K562 (cell line): Measurements from ENCODE around the gene PTPRM. TPM values are rescaled to one million over a fixed set of nuclear protein-coding genes. Genes with fewer than 3 reads are reported as not detected.

Experiments used
- ATAC-seq: fragments of 200-7000 bp; cut with Tn5 transposase; 3 replicates; pipeline ENCODE4 v1.9.1; 2020; ENCODE audit warnings: moderate library complexity
- BruUV-seq: library from RNA; stranded (reverse); fragments of 400-500 nt; replicated peaks from 2 replicates; lab custom pipeline; 2021; lab: Mats Ljungman, UMichigan
- CTCF ChIA-PET: fragments of 300-600 bp; formaldehyde crosslinking; extraction: SDS; loops from one replicate; lab custom pipeline; 2021; ENCODE audit warnings: low intra/inter-chr PET ratio; lab: Yijun Ruan, JAX
- POLR2A ChIA-PET: fragments of 300-600, 350-650 bp; sonication (Branson Sonifier 250); formaldehyde crosslinking; extraction: SDS; loops from one replicate; lab custom pipeline; 2021; ENCODE audit warnings: antibody characterized with exemption, inconsistent platforms; lab: Yijun Ruan, JAX
- DNase-seq, 4 experiments: peaks; one replicate each; pipeline versions ENCODE4 v3.0.0 to v3.0.0-alpha.2; 2011 to 2018; ENCODE audit warnings: low spot score in 3 of 4, mixed read lengths in 3 of 4; ENCODE audit errors: extremely low read depth in 1 of 4
- FAIRE-seq: peaks from 2 replicates; lab custom pipeline; 2011; peaks lifted over from hg19 to GRCh38; lab: Jason Lieb, UNC
- H2AFZ ChIP-seq: 2 replicates; pipeline ENCODE4 v1.6.0; 2011; ENCODE audit warnings: low read depth, low read length, control low read depth, inconsistent platforms
- H3K27ac ChIP-seq: fragments of 200-600 bp; 3 replicates; pipeline ENCODE4 v1.8.0; 2011; ENCODE audit warnings: low read depth, mild to moderate bottlenecking, control low read depth, inconsistent platforms, low read length, moderate library complexity, mixed read lengths; ENCODE audit errors: extremely low read depth
- H3K27me3 ChIP-seq, 2 experiments: fragments of 300-600 bp in 1 of 2; 2 replicates in 1 of 2; 3 replicates in 1 of 2; pipeline versions ENCODE4 v1.6.0 to v1.8.0; 2011; ENCODE audit warnings: inconsistent platforms in 2 of 2, low read length in 2 of 2, mild to moderate bottlenecking in 1 of 2, mixed read lengths in 1 of 2, moderate library complexity in 1 of 2; ENCODE audit not compliant: control insufficient read depth in 2 of 2, insufficient read depth in 2 of 2
- H3K36me3 ChIP-seq: fragments of 300-600 bp; 3 replicates; pipeline ENCODE4 v1.8.0; 2011; ENCODE audit warnings: mild to moderate bottlenecking, low read length, inconsistent platforms; ENCODE audit not compliant: control insufficient read depth, insufficient read depth
- H3K4me1 ChIP-seq, 2 experiments: fragments of 200-600 bp in 1 of 2; replicated peaks in 1 of 2; 2 replicates in 1 of 2; 3 replicates in 1 of 2; pipeline versions ENCODE4 v1.5.1 to v1.8.0; 2011; ENCODE audit warnings: inconsistent platforms in 2 of 2, low read length in 2 of 2, mild to moderate bottlenecking in 1 of 2, mixed read lengths in 1 of 2, moderate library complexity in 1 of 2; ENCODE audit not compliant: control insufficient read depth in 2 of 2, insufficient read depth in 2 of 2
- H3K4me2 ChIP-seq: 2 replicates; pipeline ENCODE4 v1.6.1; 2011; ENCODE audit warnings: low read length, control low read depth, inconsistent platforms, mixed read lengths; ENCODE audit not compliant: insufficient read depth
- H3K4me3 ChIP-seq: fragments of 200-600 bp; sonication (generic), shearing (Covaris generic); 2 replicates; pipeline ENCODE4 v1.5.1; 2016; ENCODE audit warnings: control low read depth, inconsistent platforms
- H3K79me2 ChIP-seq: fragments of 200-600 bp; 3 replicates; pipeline ENCODE4 v1.8.0; 2011; ENCODE audit warnings: low read length, inconsistent platforms; ENCODE audit not compliant: control insufficient read depth, insufficient read depth
- H3K9ac ChIP-seq, 2 experiments: 2 replicates each; pipeline versions ENCODE4 v1.6.0 to v1.6.1; 2011; ENCODE audit warnings: low read depth in 2 of 2, low read length in 2 of 2, control low read depth in 1 of 2, inconsistent platforms in 1 of 2, mild to moderate bottlenecking in 1 of 2, mixed read lengths in 1 of 2; ENCODE audit not compliant: insufficient read depth in 1 of 2
- H3K9me1 ChIP-seq: one replicate; pipeline ENCODE4 v1.6.0; 2011; ENCODE audit warnings: inconsistent platforms, mild to moderate bottlenecking, low read length, moderate library complexity; ENCODE audit not compliant: control insufficient read depth, insufficient read depth
- H3K9me3 ChIP-seq: replicated peaks from 2 replicates; pipeline ENCODE4 v1.5.1; 2011; ENCODE audit warnings: low read depth, low read length, inconsistent platforms; ENCODE audit not compliant: control insufficient read depth, insufficient read depth
- H4K20me1 ChIP-seq: replicated peaks from 2 replicates; pipeline ENCODE4 v1.6.1; 2011; ENCODE audit warnings: low read length, inconsistent platforms, mixed read lengths; ENCODE audit not compliant: control insufficient read depth, insufficient read depth
- EGR1 ChIP-seq: fragments of 450-650 bp; conservative IDR thresholded peaks from 2 replicates; pipeline ENCODE4 v1.6.1; 2017; ENCODE audit warnings: mild to moderate bottlenecking
- KDM1A ChIP-seq, 2 experiments: fragments of 450-650 bp; IDR thresholded peaks; 2 replicates each; pipeline ENCODE4 v1.6.1; 2016; ENCODE audit warnings: mild to moderate bottlenecking in 2 of 2
- MCM7 ChIP-seq, 2 experiments: fragments of 450-650 bp; IDR thresholded peaks; 2 replicates each; pipeline ENCODE4 v1.6.1; 2016 to 2018
- MTA3 ChIP-seq: fragments of 450-650 bp; formaldehyde crosslinking; IDR thresholded peaks from 2 replicates; pipeline ENCODE4 v1.6.1; 2017; ENCODE audit warnings: mild to moderate bottlenecking, borderline replicate concordance
- SMARCE1 ChIP-seq: fragments of 450-650 bp; IDR thresholded peaks from 2 replicates; pipeline ENCODE4 v1.7.1; 2016; ENCODE audit warnings: mild to moderate bottlenecking
- ZSCAN29 ChIP-seq: fragments of 450-650 bp; IDR thresholded peaks from 2 replicates; pipeline ENCODE4 v1.6.1; 2017
- WGBS: fragments of 100-300 bp; shearing (Covaris generic); methylation state at CpG from one replicate; pipeline ENCODE4 v1.1.6; 2016; ENCODE audit warnings: low coverage, mixed read lengths; ENCODE audit not compliant: insufficient coverage; ENCODE audit errors: missing lambda C conversion rate; 5-methylcytosine and 5-hydroxymethylcytosine counted together
- in situ Hi-C: fragments of 300-500 bp; cut with MboI; formaldehyde crosslinking; loops from 4 replicates; pipeline ENCODE4 v1.15.0; 2018; ENCODE audit warnings: inconsistent platforms, mixed read lengths
- intact Hi-C: fragments of 100-400 bp; cut with micrococcal nuclease; formaldehyde crosslinking; loops from 2 replicates; pipeline ENCODE4 v1.14.2; 2022
- polyA plus RNA-seq, 8 experiments: library from polyadenylated mRNA; depleted of rRNA in 4 of 8; stranded (reverse) in 5 of 8; unstranded in 3 of 8; fragments of >200 nt; fragmentation: Nextera tagmentation in 2 of 8; fragmentation: Illumina TruSeq in 1 of 8; extraction: Ambion mirVana in 2 of 8; extraction: Trizol in 1 of 8; gene quantifications; 2 replicates each; pipeline versions ENCODE4 v1.2.1 to v1.2.3, GENCODE V29; 2011 to 2014; ENCODE audit warnings: inconsistent platforms in 1 of 8, missing spikeins in 1 of 8
- total RNA-seq, 7 experiments: library from RNA; depleted of rRNA in 6 of 7; stranded (reverse); fragments of >200 nt in 6 of 7; fragmentation: Illumina TruSeq in 2 of 7; extraction: Trizol in 2 of 7; gene quantifications; 2 replicates each; pipeline versions ENCODE4 v1.2.1 to v1.2.3, GENCODE V29; 2011 to 2021; ENCODE audit warnings: low replicate concordance in 1 of 7
- TF ChIP-seq, protein P1 (sequence below): sonication (generic); formaldehyde crosslinking; IDR thresholded peaks from 2 replicates; pipeline ENCODE4 v1.8.0; 2022; ENCODE audit warnings: mild to moderate bottlenecking, missing genetic modification reagents
- TF ChIP-seq, protein P2 (sequence below): fragments of 250-450 bp; sonication (Bioruptor Pico); IDR thresholded peaks from 2 replicates; pipeline ENCODE4 v1.5.0; 2021; ENCODE audit warnings: mild to moderate bottlenecking, borderline replicate concordance

Gene PTPRM
- total and polyA plus RNA-seq, 9 of the 15 experiments (the other 6 are each of a cell fraction or from before 2014, with no cell fraction given) = 0.03 to 0.16 (median 0.08) TPM; not detected in 3

DNA sequence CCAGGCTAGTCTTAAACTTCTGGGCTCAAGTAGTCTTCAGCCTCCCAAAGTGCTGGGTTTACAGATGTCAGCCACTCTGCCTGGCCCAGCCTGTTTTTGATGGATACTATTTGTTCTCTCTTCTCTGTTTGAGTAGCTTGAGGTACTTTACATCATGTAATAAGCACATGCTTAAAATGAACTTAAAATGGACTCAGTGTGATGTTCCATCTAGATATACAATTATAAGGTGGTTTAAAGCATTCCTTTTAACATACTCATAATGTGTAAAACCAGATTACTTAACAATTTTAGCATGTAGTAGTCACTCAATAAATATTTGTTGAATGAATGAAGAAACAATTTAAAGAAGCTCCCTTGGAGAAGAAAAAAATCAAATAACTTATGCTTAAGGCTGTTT is 9.6 kb downstream of the PTPRM start (continued):
- TF ChIP-seq EGR1 = no peak
- no peak for TF ChIP-seq SMARCE1
- TF ChIP-seq KDM1A (IDR thresholded peaks at IDR 0.05) = no peak
- TF ChIP-seq, protein P1, sequence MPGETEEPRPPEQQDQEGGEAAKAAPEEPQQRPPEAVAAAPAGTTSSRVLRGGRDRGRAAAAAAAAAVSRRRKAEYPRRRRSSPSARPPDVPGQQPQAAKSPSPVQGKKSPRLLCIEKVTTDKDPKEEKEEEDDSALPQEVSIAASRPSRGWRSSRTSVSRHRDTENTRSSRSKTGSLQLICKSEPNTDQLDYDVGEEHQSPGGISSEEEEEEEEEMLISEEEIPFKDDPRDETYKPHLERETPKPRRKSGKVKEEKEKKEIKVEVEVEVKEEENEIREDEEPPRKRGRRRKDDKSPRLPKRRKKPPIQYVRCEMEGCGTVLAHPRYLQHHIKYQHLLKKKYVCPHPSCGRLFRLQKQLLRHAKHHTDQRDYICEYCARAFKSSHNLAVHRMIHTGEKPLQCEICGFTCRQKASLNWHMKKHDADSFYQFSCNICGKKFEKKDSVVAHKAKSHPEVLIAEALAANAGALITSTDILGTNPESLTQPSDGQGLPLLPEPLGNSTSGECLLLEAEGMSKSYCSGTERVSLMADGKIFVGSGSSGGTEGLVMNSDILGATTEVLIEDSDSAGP (CRISPR knock-in tag) = no peak
- no peak for TF ChIP-seq ZSCAN29
- TF ChIP-seq MCM7 (IDR thresholded peaks at IDR 0.05) = no peak

DNA sequence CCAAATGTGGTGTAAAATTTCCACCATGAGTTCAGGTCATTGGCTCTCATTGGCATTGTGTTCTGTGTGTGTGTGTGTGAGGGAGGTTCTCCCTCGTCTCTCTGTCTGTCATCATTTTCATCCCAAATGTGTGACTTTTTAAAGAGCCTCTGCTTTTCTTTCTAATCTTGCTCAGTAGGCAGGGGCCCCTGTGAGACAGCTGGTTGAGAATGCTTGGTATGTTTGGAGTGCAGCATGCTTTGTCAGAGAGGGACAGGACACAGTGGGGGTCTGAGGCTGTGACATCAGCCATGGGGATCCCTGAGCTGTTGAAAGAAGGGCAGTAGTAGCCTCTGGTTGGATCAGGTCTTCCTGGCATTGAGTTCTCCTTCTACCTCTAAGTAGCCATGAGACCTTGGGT is 10.6 kb downstream of the PTPRM start:
- BruUV-seq = no TSS peak
- DNase-seq (no peak), FAIRE-seq (no peak), ATAC-seq (no peak)
- H3K9me3 ChIP-seq = no peaks in the 10 kb centered on the region
- H3K9me1 ChIP-seq = no peaks in the 10 kb centered on the region
- no peak overlapping the region for H3K27ac ChIP-seq
- TF ChIP-seq, protein P2, sequence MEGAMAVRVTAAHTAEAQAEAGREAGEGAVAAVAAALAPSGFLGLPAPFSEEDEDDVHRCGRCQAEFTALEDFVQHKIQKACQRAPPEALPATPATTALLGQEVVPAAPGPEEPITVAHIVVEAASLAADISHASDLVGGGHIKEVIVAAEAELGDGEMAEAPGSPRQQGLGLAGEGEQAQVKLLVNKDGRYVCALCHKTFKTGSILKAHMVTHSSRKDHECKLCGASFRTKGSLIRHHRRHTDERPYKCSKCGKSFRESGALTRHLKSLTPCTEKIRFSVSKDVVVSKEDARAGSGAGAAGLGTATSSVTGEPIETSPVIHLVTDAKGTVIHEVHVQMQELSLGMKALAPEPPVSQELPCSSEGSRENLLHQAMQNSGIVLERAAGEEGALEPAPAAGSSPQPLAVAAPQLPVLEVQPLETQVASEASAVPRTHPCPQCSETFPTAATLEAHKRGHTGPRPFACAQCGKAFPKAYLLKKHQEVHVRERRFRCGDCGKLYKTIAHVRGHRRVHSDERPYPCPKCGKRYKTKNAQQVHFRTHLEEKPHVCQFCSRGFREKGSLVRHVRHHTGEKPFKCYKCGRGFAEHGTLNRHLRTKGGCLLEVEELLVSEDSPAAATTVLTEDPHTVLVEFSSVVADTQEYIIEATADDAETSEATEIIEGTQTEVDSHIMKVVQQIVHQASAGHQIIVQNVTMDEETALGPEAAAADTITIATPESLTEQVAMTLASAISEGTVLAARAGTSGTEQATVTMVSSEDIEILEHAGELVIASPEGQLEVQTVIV (CRISPR knock-in tag) = no peak
- no peak for TF ChIP-seq MTA3
- in situ Hi-C loops (no loop called here), intact Hi-C loops (loop anchor here (10.0 kb wide), 1 partner anchor 57 kb away; no protein-coding TSS in a partner anchor)
- ChIA-PET POLR2A (no interaction called here), CTCF (no interaction called here)
- 0% methylated on average over 1 of the region's 1 CpG for WGBS
- no peaks in the 10 kb centered on the region for H4K20me1 ChIP-seq
- H3K9ac ChIP-seq = no peak overlapping the region
- H3K4me1 ChIP-seq = no peaks in the 10 kb centered on the region
- H3K27me3 ChIP-seq = no peaks in the 10 kb centered on the region
- H3K36me3 ChIP-seq = no peaks in the 10 kb centered on the region
- H3K79me2 ChIP-seq = no peaks in the 10 kb centered on the region
- H3K4me3 ChIP-seq = no peak overlapping the region
- no peak overlapping the region for H2AFZ ChIP-seq
- no peak overlapping the region for H3K4me2 ChIP-seq
